ENCODE measurements around the gene BBX. TPM values are rescaled to one million over a fixed set of nuclear protein-coding genes. Genes with fewer than 3 reads are reported as not detected.
A peak's percentile ranks its signal among the peaks of the same experiment; 100 is the strongest.

Gene BBX
- total RNA-seq, 4 donors from 2014 or later: 55.6 to 86.7 (median 73.0) TPM

GRCh38 chr3:107791027-107791426 lies 268.3 kb downstream of the BBX start:
- 38 to 50% methylated on average over 1 of the region's 1 CpG for WGBS, 2 donors (ENCODE audit: low coverage in 1 of 2)
- H3K9me3 ChIP-seq: no peaks in the 10 kb centered on the region
- no peaks in the 10 kb centered on the region for H3K27me3 ChIP-seq
- no peaks in the 10 kb centered on the region for H3K4me1 ChIP-seq
- no peak for ATAC-seq
- H3K27ac ChIP-seq: no peak overlapping the region
- no peak overlapping the region for H3K4me3 ChIP-seq
- TF ChIP-seq POLR2AphosphoS5 (IDR thresholded peaks at IDR 0.05) (no peak), EP300 (IDR thresholded peaks at IDR 0.05) (no peak), POLR2A (IDR thresholded peaks at IDR 0.05) (no peak)
- TF ChIP-seq, protein P1, sequence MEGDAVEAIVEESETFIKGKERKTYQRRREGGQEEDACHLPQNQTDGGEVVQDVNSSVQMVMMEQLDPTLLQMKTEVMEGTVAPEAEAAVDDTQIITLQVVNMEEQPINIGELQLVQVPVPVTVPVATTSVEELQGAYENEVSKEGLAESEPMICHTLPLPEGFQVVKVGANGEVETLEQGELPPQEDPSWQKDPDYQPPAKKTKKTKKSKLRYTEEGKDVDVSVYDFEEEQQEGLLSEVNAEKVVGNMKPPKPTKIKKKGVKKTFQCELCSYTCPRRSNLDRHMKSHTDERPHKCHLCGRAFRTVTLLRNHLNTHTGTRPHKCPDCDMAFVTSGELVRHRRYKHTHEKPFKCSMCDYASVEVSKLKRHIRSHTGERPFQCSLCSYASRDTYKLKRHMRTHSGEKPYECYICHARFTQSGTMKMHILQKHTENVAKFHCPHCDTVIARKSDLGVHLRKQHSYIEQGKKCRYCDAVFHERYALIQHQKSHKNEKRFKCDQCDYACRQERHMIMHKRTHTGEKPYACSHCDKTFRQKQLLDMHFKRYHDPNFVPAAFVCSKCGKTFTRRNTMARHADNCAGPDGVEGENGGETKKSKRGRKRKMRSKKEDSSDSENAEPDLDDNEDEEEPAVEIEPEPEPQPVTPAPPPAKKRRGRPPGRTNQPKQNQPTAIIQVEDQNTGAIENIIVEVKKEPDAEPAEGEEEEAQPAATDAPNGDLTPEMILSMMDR (IDR thresholded peaks at IDR 0.05): no peak
- H3K36me3 ChIP-seq: peaks cover 0 to 45% of the 10 kb centered on the region in 2 donors

DNA sequence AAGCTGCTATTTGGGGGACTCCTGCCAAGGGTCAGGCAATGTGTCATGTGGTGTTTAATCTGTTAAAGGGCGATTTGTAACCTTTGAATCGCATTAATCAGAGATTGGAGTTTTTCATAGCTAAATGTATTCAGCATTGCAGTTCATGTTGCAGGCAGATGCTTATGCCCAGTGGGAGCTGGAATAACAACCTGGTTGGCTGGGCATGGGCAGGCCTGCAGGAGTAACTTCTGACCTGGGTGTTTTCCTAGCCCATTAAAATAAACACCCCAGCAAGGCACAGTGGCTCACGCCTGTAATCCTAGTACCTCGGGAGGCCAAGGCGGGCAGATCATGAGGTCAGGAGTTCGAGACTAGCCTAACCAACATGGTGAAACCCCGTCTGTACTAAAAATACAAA lies 268.7 kb downstream of the BBX start:
- Histone ChIP-seq H3K4me1 (no peaks in the 10 kb centered on the region), H3K36me3 (peaks cover 0 to 45% of the 10 kb centered on the region in 2 donors), H3K4me3 (no peak overlapping the region), H3K27me3 (no peaks in the 10 kb centered on the region), H3K27ac (no peak overlapping the region), H3K9me3 (no peaks in the 10 kb centered on the region)
- no peak for ATAC-seq
- 83 to 93% methylated on average over 4 to 7 of the region's 7 CpGs for WGBS, 2 donors (ENCODE audit: low coverage in 1 of 2)
- TF ChIP-seq EP300 (IDR thresholded peaks at IDR 0.05) (no peak), POLR2AphosphoS5 (IDR thresholded peaks at IDR 0.05) (no peak), POLR2A (IDR thresholded peaks at IDR 0.05) (no peak)
- TF ChIP-seq, protein P1 (IDR thresholded peaks at IDR 0.05): no peak

GRCh38 chr3:107794664-107795443 lies 272.1 kb downstream of the BBX start:
- peaks cover 0 to 50% of the 10 kb centered on the region in 2 donors for H3K36me3 ChIP-seq
- no peaks in the 10 kb centered on the region for H3K27me3 ChIP-seq
- 79 to 80% methylated on average over 8 of the region's 8 CpGs for WGBS, 2 donors (ENCODE audit: low coverage in 1 of 2)
- no peak overlapping the region for H3K4me3 ChIP-seq
- ATAC-seq: peak; percentile 75
- H3K27ac ChIP-seq: peak overlapping the region in 2 of 4 donors; percentile 21 to 43
- no peaks in the 10 kb centered on the region for H3K9me3 ChIP-seq
- TF ChIP-seq EP300 (IDR thresholded peaks at IDR 0.05) (no peak), POLR2AphosphoS5 (IDR thresholded peaks at IDR 0.05) (peak; percentile 12), POLR2A (IDR thresholded peaks at IDR 0.05) (no peak)
- TF ChIP-seq, protein P1 (IDR thresholded peaks at IDR 0.05): peak in 2 of 4 experiments; percentile 44
- H3K4me1 ChIP-seq: peaks cover 2 to 3% (median 3%) of the 10 kb centered on the region in 3 donors

- ATAC-seq: peak; percentile 29
- no peak overlapping the region for H3K4me3 ChIP-seq
- TF ChIP-seq POLR2AphosphoS5 (IDR thresholded peaks at IDR 0.05) (no peak), EP300 (IDR thresholded peaks at IDR 0.05) (no peak), POLR2A (IDR thresholded peaks at IDR 0.05) (no peak)
- TF ChIP-seq, protein P1 (IDR thresholded peaks at IDR 0.05): no peak
- H3K27ac ChIP-seq: peak overlapping the region in 1 of 4 donors; percentile 21
- peaks cover 2 to 3% (median 3%) of the 10 kb centered on the region in 3 donors for H3K4me1 ChIP-seq
- 89 to 100% methylated on average over 2 to 3 of the region's 3 CpGs for WGBS, 2 donors (ENCODE audit: low coverage in 1 of 2)
- H3K27me3 ChIP-seq: no peaks in the 10 kb centered on the region
- no peaks in the 10 kb centered on the region for H3K9me3 ChIP-seq
- peaks cover 0 to 49% of the 10 kb centered on the region in 2 donors for H3K36me3 ChIP-seq
These were observed 272.8 kb downstream of the BBX start for GRCh38 chr3:107795514-107796094.

All from gastroesophageal sphincter (tissue), 4 donors.